Fibroblast of skin of right biceps (primary cell): ENCODE measurements around the gene CHRNA4.

Source experiments
- DNase-seq: peaks from one replicate; pipeline ENCODE4 v3.0.0-alpha.2; 2013

The CHRNA4 gene

DNA sequence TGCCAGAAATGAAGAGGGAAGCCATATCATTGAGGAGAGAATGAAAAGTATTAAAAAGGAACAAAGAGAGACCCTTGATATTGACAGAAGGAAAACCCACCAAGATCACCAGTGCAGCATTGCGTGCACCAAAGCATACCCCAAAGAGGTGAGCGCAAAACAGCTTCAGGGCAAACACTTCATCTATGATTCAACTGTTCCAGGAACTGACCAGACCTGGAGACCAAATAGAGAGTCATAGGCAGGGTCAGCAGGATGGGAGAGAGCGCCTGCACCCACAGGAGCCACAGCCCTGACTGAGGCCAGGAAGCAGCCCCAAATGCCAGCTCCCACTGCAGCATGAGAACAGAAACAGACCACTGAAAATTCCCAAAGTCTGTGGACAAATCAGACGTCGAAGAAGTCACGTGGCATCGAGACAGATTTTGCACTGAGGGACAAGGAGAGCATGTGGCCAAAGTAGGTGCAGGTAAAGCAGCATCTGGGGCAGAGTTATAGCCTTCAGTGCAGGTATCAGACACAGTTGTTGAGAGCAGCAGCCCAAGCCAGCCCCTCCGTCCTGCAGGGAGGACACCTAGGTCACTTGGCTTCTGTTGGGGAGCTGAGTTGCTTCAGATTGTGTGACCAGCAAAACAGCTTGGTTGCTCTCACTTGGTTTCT is 29.3 kb downstream of the CHRNA4 start:
- DNase-seq = no peak

DNA sequence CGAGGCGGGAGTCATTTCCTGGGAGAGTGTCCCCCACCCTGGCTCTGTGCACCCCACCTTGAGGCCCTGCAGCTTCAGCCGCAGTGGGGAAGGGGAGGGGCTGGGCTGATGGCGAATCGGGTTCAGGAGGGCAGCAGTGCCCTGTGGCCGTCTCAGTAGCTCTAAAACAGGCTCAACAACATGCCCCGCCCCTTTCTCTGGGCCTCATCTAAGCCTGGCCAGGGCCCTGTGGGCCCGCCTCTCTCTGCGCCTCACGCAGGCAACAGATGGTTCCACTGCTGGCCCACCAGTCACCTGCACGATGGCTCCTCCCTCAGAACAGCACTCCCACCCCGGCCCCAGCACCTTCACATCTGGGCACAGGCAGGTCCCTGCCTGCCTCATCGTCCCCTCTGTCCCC is 30.2 kb downstream of the CHRNA4 start:
- no peak for DNase-seq

GRCh38 chr20:63330084-63330760 is 30.9 kb downstream of the CHRNA4 start:
- DNase-seq = no peak

GRCh38 chr20:63329331-63330083 is 31.6 kb downstream of the CHRNA4 start:
- no peak for DNase-seq

DNA sequence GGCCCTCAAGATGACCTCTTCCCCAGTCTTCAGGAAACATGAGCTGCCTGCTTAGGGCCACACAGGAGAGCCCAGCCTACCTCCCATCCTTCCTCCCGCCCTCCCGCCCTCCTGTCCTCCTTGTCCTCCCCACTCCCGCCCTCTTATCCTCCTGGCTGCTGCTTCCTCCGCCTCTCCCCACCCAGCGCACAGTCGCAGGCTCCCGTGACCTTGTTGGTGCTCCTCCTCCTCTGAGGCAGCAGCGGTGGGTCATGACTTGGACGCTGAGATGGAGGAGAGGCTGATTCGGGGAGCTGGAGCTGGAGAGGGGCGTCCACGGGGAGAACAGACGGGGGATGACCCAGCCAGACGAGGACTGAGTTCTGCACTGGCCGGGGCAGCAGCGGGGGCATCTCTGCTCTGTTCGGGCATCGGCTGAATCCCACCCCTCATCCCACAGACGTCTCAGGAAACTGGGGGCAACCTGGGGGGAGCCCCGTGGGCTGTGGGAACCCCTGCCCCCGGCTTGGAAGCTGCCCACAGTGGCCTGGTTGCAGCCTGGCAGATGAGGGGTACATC is 32.4 kb downstream of the CHRNA4 start:
- no peak for DNase-seq

- DNase-seq = no peak
Observed at GRCh38 chr20:63328026-63328700, 33.0 kb downstream of the CHRNA4 start.

DNA sequence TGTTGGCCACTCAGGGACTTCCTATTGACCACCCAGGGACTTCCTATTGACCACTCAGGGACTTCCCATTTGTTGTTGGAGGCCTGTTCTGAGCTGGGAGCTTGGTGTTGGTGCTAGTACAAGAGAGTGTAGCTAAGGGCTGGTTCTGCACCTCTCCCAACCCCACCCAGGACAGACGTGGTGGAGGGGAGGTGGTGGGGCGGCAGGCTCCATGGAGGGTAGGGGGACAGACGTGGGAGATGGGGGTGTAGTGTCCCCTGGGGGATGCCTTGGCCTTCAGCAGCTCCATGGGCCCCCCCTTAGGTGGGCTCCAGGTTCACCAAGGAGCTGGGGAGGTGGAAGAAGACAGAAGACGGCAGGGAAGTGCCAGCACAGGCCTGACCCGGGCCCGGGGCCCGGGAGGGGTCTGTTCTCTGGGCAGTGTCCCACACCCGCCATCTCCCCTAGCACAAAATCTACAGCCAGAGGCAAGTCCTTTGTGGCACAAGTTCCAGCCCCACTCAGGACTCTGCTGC is 33.9 kb downstream of the CHRNA4 start:
- DNase-seq = no peak

DNA sequence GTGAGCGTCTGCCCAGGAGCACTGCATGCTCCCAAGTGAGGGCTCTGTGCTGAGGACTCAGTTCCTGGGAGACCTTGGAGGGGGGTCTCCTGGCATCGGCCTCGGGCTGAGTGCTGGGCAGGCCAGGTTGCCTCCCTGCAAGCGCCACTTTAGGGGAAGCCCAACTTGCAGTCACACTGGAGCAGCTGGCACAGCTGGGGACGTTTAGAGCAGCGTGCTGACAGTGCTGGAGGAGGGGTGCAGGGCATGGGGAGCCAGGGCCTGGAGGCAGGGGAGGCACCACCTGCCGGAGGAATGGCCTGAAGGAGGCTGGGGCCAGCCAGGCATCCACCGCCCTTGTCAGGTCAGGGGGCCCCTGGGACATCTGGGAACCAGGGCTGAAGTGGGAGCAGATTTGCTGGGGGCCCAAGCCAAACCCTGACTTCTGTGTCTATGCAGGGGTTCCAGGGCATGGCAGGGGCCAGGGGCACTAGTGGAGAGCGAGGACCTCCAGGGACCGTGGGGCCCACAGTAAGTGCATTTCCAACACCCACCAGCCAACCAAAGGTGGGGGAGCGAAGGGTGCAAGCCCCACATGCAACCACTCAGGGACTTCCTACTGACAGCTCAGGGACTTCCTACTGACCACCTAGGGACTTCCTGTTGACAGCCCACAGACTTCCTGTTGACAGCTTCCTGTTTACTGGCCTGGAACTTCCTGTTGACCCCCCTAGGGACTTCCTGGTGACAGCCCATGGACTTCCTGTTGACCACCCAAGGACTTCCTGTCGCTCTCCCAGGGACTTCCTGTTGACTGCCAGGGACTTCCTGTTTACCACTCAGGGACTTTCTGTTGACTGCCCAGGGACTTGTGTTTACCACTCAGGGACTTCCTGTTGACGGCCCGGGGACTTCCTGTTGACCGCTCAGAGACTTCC is 34.6 kb downstream of the CHRNA4 start:
- no peak for DNase-seq

DNA sequence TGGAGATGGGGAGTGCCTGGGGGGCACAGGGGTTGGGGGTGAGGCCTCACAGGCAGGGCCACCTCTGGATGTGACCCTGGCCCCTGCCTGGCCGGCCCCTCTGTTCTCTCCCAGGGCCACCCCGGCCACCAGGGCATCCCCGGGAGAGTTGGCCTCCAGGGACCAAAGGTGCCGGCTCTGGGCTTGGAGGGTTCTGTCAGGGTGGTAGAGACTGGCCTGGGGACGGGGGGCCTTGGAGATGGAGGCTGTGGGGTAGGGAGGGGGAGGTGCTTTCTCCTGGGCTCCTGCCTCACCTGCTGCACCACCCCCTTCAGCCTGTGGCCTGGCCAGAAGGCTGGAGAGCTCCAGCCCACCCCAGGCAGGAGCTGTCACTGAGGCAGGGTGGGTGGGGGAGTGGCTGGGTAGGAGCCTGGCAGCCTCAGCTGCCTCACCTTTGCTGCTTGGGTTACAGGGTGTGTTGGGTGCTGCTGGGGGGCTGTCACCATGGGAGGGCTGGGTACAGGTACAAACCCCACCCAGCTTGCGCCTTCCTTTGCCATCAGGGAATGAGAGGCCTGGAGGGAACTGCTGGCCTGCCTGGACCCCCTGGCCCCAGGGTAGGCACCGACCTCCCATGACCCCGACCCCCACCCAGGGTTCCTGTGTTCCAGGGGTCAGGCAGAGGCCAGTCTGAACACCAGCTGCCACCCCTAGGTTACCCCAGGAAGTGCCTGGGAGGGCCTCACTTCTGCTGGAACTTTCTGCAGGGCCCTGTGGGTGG is 35.4 kb downstream of the CHRNA4 start:
- no peak for DNase-seq

DNA sequence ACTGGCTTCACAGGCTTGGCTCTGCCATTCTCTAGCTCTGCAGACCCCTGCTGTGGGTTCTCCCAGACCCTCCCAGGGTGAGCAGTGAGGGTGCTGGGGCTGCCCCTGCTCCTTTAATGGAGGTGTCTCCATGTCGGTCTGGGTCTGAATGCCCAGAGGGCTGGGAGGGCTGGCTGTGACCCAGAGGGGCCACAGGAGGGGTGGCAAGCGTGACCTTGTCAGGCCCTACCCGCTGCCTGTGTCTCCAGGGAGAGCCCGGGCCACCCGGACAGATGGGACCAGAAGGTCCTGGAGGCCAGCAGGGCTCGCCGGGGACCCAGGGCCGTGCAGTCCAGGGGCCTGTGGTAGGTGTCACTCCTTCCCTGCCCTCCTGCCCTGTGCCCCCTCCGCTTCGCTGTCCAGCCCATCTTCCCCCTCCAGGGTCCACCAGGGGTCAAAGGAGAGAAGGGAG is 36.1 kb downstream of the CHRNA4 start:
- DNase-seq = no peak

GRCh38 chr20:63323357-63323981 is 37.7 kb downstream of the CHRNA4 start:
- DNase-seq = no peak

- no peak for DNase-seq
Observed at GRCh38 chr20:63322933-63323273, 38.2 kb downstream of the CHRNA4 start.

DNA sequence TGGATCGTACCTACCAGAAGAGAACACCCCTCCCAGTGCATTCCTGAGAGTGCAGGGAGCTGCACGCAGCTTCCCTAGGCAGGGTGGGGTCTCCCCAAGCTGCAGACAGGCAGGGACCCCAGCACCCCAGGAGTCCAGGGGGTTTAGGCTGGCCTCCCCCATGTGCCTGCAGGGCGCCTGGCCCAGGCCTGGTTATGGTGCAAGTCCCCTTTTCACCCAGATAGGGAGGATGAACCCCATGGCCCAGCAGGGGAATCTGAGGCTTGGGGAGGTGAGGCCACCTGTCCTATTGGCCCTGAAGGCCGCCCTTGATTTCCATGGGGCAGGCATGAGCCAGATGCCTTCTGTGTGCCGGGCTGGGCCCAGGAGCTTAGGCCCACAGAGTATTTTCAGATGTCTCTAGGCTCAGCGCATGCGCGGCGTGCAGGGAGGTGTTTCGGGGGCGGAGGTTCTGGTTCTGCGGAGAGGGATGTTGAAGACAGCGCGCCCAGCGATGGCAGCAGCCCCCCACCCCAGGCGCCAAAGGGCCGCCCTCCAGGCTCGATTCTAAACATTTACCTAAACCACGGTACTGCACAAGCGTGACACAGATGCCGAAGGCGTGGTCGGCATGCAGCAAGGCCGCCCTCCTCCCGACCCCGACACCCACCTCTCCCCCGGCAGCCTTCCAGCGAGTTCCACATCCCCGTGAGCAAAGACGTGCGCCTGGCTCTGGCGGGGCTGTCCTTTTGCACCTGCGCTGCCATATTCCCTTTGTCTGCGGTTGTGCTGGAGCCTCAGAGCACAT is 38.8 kb downstream of the CHRNA4 start:
- DNase-seq = no peak

DNA sequence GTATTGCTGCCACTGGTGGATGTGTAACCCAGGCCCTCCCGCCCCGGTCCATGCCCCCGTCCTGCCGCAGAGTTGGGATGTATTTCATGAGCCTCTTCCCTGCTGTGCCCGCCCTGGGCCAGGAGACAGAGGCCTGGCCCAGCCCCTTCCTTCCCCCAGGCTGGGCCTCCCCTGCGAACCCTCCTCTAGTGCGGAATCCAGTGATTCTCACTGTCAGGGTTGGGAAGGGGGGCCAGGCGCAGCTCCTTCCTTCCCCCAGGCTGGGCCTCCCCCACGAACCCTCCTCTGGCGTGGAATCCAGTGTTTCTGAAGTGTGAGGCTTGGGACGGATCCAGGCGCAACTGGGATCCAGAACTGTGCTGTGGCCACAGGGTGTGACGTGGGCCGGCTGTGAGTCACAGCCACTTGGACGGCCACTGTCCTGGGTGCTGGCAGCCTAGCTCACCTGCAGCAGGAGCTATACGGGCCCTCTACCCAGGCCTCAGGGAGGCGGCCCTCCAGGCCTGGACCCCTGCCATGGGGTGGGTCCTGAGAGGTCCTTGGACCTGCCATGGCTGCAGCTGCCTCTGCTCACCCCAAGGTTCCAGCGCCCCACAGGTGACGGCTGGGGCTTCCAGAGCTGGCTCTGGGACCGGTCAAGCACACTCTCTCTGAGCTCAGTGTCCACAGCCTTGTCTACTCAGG is 39.9 kb downstream of the CHRNA4 start:
- peak; percentile 15 for DNase-seq

DNA sequence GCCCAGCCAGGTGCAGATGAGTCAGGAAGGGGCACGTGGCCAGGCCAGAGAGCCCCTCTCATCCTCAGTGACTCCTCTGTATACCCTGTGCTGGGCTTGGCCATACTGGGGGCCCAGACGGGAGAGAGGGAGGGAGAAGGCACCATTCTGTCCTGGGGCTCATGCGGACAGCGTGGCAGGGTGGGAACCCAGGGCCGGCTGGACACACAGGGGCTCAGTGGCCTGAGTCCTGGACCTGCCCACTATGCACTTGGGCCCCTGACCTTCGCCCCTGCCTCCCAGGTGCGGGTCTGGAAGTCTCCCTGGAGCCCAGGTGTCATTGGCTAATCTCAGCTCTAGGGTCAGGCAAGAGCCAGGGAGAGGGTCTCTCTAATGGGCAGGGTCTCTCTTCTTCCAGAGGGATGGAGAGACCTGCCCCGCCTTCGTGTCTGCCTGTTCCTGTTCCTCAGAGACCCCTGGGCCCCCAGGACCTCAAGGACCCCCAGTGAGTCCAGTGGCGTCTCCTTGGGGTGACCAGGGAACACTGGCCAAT is 40.5 kb downstream of the CHRNA4 start:
- DNase-seq = no peak

DNA sequence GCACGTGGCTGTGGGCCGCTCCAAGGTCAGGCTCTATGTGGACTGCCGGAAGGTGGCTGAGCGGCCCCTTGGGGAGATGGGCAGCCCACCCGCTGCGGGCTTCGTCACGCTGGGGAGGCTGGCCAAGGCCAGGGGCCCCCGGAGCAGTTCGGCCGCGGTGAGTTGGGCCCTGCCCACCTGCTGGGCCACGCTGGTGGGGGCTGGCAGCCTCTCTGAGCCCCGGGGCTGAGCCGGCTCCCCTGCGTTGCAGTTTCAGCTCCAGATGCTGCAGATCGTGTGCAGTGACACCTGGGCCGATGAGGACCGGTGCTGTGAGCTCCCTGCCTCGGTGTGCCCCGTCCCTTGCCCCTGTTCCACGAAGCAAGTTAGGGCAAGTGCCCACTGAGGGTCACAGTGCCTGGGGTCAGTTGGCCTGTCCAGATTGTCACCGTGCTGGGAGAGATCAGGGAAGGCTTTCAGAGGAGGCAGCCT is 41.1 kb downstream of the CHRNA4 start:
- DNase-seq = no peak

DNA sequence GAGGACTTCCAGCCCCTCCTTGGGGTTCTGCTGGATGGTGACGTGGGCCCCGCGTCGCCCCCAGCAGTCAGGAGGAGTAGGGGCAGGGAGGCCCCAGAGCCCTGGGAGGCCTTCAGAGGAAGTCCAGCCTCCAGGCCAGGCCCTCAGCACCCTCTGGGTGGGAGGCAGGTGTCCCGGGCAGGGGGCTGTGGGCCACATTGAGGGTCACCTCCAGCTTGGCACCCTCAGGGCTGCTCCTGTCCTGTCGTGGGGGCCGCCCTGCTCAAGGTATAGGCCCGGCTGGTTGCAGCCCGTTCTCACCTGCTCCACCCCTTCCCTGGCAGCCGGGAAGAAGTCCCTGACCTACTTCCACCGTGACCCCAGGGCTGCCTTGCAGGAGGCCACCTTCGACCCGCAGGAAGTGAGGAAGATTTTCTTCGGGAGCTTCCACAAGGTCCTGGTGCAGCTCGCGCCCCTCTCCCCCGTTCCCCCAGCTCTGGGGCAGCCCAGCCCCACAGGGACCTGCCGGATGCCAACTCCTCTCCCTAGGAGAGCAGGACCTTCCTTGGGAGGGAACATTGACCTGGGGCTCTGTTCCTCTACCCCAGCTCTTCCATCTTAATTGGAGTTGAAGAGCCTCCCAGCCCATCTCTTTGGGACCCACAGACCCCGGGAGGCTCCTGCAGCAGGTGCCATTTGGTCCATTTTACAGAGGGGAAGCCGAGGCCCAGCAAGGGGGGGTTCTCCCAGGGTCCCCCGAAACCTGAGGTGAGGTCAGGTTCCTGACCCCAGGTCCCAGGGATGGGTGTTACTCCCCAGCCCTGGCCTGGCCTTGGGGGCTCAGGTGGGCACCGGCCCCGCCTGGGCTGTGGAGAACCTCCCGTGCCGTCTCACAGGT is 41.7 kb downstream of the CHRNA4 start:
- DNase-seq = no peak
